Keratinocyte (primary cell): ENCODE data around the gene HMCN2. TPM values are rescaled to one million over a fixed set of nuclear protein-coding genes. Genes with fewer than 3 reads are reported as not detected.
A peak's percentile ranks its signal among the peaks of the same experiment; 100 is the strongest.

ENCODE experiments used
- DNase-seq: peaks from one replicate; pipeline ENCODE4 v3.0.0-alpha.2; 2011; ENCODE audit warnings: low read depth, missing footprints, low spot score
- FAIRE-seq: peaks from 2 replicates; lab custom pipeline; 2011; peaks lifted over from hg19 to GRCh38; lab: Jason Lieb, UNC
- H2AFZ ChIP-seq: 2 replicates; pipeline ENCODE4 v1.6.0; 2012; ENCODE audit warnings: low read length, control low read depth, inconsistent platforms; ENCODE audit not compliant: control insufficient read depth
- H3K27ac ChIP-seq: 2 replicates; pipeline ENCODE4 v1.5.1; 2011; ENCODE audit warnings: low read length; ENCODE audit not compliant: control insufficient read depth, insufficient read depth
- H3K27me3 ChIP-seq: 3 replicates; pipeline ENCODE4 v1.6.0; 2011; ENCODE audit warnings: low read length; ENCODE audit not compliant: control insufficient read depth, insufficient read depth; ENCODE audit errors: extremely low read depth
- H3K36me3 ChIP-seq, 2 experiments: 2 replicates in 1 of 2; 3 replicates in 1 of 2; pipeline ENCODE4 v1.5.1; 2011; ENCODE audit warnings: low read length in 2 of 2, mild to moderate bottlenecking in 1 of 2; ENCODE audit not compliant: control insufficient read depth in 2 of 2, insufficient read depth in 2 of 2; ENCODE audit errors: extremely low read depth in 1 of 2
- H3K4me1 ChIP-seq: 3 replicates; pipeline ENCODE4 v1.5.1; 2011; ENCODE audit warnings: low read length; ENCODE audit not compliant: control insufficient read depth, insufficient read depth; ENCODE audit errors: extremely low read depth
- H3K4me2 ChIP-seq: 3 replicates; pipeline ENCODE4 v1.6.0; 2011; ENCODE audit warnings: low read depth, low read length; ENCODE audit not compliant: control insufficient read depth, insufficient read depth; ENCODE audit errors: extremely low read depth
- H3K4me3 ChIP-seq, 3 experiments: fragments of 200-600 bp in 1 of 3; sonication (generic) in 1 of 3; 2 replicates in 2 of 3; 3 replicates in 1 of 3; pipeline ENCODE4 v1.5.1; 2011 to 2016; ENCODE audit warnings: low read length in 3 of 3, mild to moderate bottlenecking in 3 of 3, control low read depth in 2 of 3, inconsistent platforms in 1 of 3, low read depth in 1 of 3, mixed read lengths in 1 of 3, mixed run types in 1 of 3, moderate library complexity in 1 of 3; ENCODE audit not compliant: control insufficient read depth in 2 of 3, insufficient read depth in 2 of 3; ENCODE audit errors: extremely low read depth in 1 of 3
- H3K79me2 ChIP-seq: 2 replicates; pipeline ENCODE4 v1.6.0; 2012; ENCODE audit warnings: low read length; ENCODE audit not compliant: control insufficient read depth, insufficient read depth
- H3K9ac ChIP-seq: 3 replicates; pipeline ENCODE4 v1.6.0; 2011; ENCODE audit warnings: low read length; ENCODE audit not compliant: control insufficient read depth, insufficient read depth; ENCODE audit errors: extremely low read depth
- H3K9me1 ChIP-seq: 3 replicates; pipeline ENCODE4 v1.6.0; 2011; ENCODE audit warnings: low read length; ENCODE audit not compliant: control insufficient read depth, insufficient read depth; ENCODE audit errors: extremely low read depth
- H3K9me3 ChIP-seq: 2 replicates; pipeline ENCODE4 v1.5.1; 2012; ENCODE audit warnings: low read depth, low read length; ENCODE audit not compliant: control insufficient read depth
- H4K20me1 ChIP-seq: 3 replicates; pipeline ENCODE4 v1.6.0; 2011; ENCODE audit warnings: low read length; ENCODE audit not compliant: control insufficient read depth, insufficient read depth; ENCODE audit errors: extremely low read depth
- CTCF ChIP-seq, 3 experiments: IDR thresholded peaks in 1 of 3; conservative IDR thresholded peaks in 1 of 3; optimal IDR thresholded peaks in 1 of 3; 2 replicates in 2 of 3; 3 replicates in 1 of 3; pipeline versions ENCODE3 to v1.5.1; 2011; ENCODE audit warnings: low read length in 3 of 3, mild to moderate bottlenecking in 3 of 3, moderate library complexity in 2 of 3, control low read depth in 1 of 3, inconsistent platforms in 1 of 3; ENCODE audit not compliant: insufficient read depth in 2 of 3; ENCODE audit errors: extremely low read depth in 1 of 3
- EZH2 ChIP-seq: IDR thresholded peaks from one replicate; pipeline ENCODE4 v1.6.1; 2012; ENCODE audit warnings: inconsistent platforms, mild to moderate bottlenecking, low read length, moderate library complexity
- dilution Hi-C: fragments of 300-500 bp; cut with MboI; formaldehyde crosslinking; loops from one replicate; pipeline ENCODE4 v1.7.0; 2020; ENCODE audit warnings: low sequenced_read_pairs; ENCODE audit not compliant: extremely low pct_ligation_motif_present
- polyA plus RNA-seq, 5 experiments: library from polyadenylated mRNA; depleted of rRNA in 3 of 5; stranded (reverse) in 3 of 5; stranded (forward) in 1 of 5; unstranded in 1 of 5; fragments of >200 nt; gene quantifications; 1 replicate in 1 of 5; 2 replicates in 3 of 5; 3 replicates in 1 of 5; pipeline versions ENCODE4 v1.2.1 to v1.2.3, GENCODE V29; 2011 to 2012; ENCODE audit warnings: missing spikeins in 2 of 5, low read depth in 1 of 5, low replicate concordance in 1 of 5

The HMCN2 gene
- polyA plus RNA-seq, 1 donor (not counting 4 experiments of a cell fraction or from before 2014, with no cell fraction given) = not detected

DNA sequence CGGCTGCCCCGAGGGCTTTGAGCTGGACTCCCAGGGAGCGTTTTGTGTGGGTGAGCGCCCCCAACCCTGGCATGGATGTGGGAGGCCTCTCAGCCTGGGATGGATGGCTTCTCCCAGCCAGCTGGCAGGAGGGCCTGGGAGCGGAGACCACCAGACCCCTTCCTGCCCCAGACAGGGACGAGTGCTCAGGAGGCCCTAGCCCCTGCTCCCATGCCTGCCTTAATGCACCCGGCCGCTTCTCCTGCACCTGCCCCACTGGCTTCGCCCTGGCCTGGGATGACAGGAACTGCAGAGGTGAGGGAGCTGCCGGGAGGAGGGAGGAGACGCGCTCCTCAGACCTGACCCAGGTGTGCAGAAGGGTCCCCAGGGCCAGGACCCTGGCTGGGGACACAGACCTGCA, 161.8 kb downstream of the HMCN2 start:
- Histone ChIP-seq H3K36me3 (no peaks in the 10 kb centered on the region), H3K9ac (no peak overlapping the region), H3K9me1 (no peaks in the 10 kb centered on the region), H3K27me3 (peaks cover 25% of the 10 kb centered on the region), H3K79me2 (no peaks in the 10 kb centered on the region), H4K20me1 (no peaks in the 10 kb centered on the region), H3K27ac (no peak overlapping the region), H3K4me2 (peak overlapping the region; percentile 71), H3K4me3 (peak overlapping the region in 1 of 3 experiments; percentile 33), H2AFZ (no peak overlapping the region), H3K9me3 (peaks cover 9% of the 10 kb centered on the region), H3K4me1 (peaks cover 29% of the 10 kb centered on the region)
- TF ChIP-seq EZH2 (no peak), CTCF (optimal IDR thresholded peaks at IDR 0.05 in 1 of 3, IDR thresholded peaks at IDR 0.05 in 1 of 3, conservative IDR thresholded peaks at IDR 0.05 in 1 of 3; ENCODE audit: extremely low read depth in 1 of 3, insufficient read depth in 2 of 3, low read length in 3 of 3) (no peak)
- FAIRE-seq (no peak), DNase-seq (no peak)
- dilution Hi-C loops = no loop called here

- Histone ChIP-seq H3K4me3 (no peak overlapping the region), H2AFZ (no peak overlapping the region), H3K4me2 (no peak overlapping the region), H3K4me1 (peaks cover 37% of the 10 kb centered on the region), H4K20me1 (no peaks in the 10 kb centered on the region), H3K9me3 (peaks cover 9% of the 10 kb centered on the region), H3K9me1 (no peaks in the 10 kb centered on the region), H3K27ac (no peak overlapping the region), H3K79me2 (no peaks in the 10 kb centered on the region), H3K27me3 (peaks cover 23% of the 10 kb centered on the region), H3K9ac (no peak overlapping the region), H3K36me3 (no peaks in the 10 kb centered on the region)
- no peak for DNase-seq
- dilution Hi-C loops = no loop called here
- FAIRE-seq = no peak
- no peak for TF ChIP-seq CTCF (optimal IDR thresholded peaks at IDR 0.05 in 1 of 3, IDR thresholded peaks at IDR 0.05 in 1 of 3, conservative IDR thresholded peaks at IDR 0.05 in 1 of 3; ENCODE audit: extremely low read depth in 1 of 3, insufficient read depth in 2 of 3, low read length in 3 of 3)
These were observed 162.6 kb downstream of the HMCN2 start for GRCh38 chr9:130428086-130428665.
